Right renal cortex interstitium (tissue), 3 donors: ENCODE results near the gene FAM120B. TPM values are rescaled to one million over a fixed set of nuclear protein-coding genes. Genes with fewer than 3 reads are reported as not detected.

Experiments used
- DNase-seq, 3 donors: peaks; one replicate each; pipeline ENCODE4 v3.0.0-alpha.2; 2013; ENCODE audit warnings: low read depth in 3 of 3, low spot score in 2 of 3
- polyA plus RNA-seq, 3 donors: library from polyadenylated mRNA; unstranded; fragments of 120-200 nt; gene quantifications; one replicate each; pipeline ENCODE4 v1.2.1, GENCODE V29; 2013; ENCODE audit not compliant: insufficient read length in 3 of 3

The FAM120B gene
- polyA plus RNA-seq, 3 donors = 35.6 to 38.5 (median 37.9) TPM

GRCh38 chr6:170438402-170438753 lies 131.8 kb downstream of the FAM120B start:
- DNase-seq = peak; percentile 80 to 93 (median 83)

DNA sequence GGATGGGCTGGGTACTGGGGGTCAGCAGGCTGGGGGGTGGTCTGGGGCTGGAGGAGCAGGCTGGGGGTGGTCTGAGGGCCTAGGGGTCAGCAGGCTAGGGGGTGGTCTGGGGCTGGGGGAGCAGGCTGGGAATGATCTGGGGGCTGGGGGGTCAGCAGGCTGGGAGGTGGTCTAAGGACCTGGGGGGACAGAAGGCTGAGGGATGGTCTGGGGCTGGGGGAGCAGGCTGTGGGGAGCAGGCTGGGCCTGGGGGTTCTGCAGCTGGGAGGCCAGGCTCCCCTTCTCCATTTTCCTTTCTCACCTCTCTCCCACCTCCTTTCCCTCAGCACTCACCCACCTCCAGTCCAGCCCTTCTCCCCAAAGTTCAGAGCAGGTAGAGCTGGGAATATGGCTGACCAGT lies 132.3 kb downstream of the FAM120B start:
- no peak for DNase-seq

DNA sequence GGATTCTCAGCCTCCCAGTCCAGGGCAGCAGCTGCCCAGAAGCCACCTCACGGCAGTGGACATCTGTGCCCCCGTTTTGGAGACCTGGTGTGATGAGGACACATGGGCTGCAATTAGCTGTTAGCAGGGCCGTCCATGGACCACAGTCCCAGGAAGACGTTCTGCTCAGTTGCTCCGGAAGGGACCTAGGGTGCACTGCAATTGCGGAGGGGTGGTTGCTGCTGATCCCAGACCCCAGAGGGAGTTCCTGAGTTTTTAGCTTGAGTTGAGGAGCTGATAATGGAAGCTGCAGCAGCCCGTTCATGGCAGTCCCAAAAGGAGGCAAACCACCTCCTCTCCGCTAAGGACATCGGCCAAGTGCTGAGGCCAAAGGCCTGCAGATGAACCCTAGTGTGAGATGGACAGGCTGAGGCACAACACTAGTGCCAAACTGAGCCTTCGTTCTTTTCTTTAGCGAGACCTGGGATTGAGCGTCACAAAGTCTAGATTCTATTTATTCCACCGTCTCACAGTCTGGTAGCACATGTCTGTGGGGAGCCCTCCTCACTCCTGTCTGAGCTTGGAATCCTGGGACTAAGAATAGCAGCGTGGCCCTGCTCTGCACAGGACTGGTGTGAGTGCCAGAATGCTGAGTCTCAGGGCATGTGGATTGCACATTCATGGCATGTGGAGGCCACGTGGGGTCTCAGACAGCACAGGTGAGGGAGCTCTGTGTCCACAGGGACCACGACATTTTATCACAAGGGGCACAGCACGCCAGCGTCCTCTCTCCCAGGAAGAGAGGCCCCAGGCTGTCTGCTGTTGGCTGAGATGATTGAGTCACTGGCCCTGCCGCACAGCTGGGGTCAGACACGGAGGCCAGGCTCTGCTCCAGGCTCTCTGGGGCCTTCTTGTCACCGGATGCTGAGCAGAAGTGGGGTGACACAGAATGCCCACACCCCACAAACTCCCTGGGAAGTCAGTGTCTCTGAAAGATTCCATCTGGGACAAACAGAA lies 133.1 kb downstream of the FAM120B start:
- DNase-seq = no peak

GRCh38 chr6:170440437-170440836 lies 133.9 kb downstream of the FAM120B start:
- no peak for DNase-seq

GRCh38 chr6:170441316-170441715 lies 134.8 kb downstream of the FAM120B start:
- DNase-seq = no peak

- DNase-seq = no peak
Observed at GRCh38 chr6:170442596-170442995, 136.0 kb downstream of the FAM120B start.

DNA sequence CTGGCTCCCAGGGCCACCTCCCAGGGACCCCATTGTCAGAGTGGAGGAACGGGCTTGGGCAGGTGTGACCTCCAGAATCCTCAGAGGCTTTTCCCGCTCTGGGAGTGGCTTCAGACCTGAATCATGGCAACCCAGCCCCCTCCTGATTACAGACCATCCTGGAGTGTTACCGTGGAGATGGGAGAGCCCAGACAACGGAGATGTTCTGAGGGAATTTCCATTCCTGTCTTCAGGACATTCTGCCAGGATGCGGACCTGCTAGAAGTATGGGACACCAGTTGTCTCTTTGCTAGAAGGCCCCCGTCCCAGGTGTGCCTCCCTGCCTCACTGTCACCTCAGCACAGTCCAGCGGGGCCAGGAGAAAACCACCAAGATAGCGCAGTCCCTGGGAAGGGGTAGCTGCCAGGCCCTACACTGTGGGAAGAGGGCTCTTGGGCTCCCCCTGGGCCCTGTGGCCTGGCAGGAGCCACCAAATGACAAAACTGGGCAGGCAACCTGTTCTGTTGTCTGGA lies 136.6 kb downstream of the FAM120B start:
- no peak for DNase-seq

DNA sequence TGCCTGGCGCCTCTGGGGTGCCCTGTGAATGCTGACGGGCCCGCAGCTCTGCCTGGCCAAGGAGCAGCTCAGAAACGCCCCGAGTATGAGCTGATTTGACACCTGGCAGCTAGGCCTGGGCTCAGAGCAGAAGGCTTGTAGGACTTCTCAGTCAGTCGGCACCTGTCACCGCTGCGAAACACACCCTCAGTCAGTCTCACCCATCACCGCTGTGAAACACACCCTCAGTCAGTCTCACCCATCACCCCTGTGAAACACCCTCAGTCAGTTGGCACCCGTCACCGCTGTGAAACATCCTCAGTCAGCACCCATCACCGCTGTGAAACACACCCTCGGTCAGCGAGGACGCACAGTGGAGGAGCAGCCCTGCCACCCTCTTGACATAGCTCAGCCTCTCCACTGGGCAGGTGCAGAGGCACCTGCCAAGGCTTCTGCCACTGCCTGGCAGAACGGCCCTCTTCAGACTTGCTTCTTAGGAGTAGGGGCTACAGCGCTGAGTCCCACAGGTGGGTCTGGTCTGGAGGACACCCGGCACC lies 137.6 kb downstream of the FAM120B start:
- no peak for DNase-seq

DNA sequence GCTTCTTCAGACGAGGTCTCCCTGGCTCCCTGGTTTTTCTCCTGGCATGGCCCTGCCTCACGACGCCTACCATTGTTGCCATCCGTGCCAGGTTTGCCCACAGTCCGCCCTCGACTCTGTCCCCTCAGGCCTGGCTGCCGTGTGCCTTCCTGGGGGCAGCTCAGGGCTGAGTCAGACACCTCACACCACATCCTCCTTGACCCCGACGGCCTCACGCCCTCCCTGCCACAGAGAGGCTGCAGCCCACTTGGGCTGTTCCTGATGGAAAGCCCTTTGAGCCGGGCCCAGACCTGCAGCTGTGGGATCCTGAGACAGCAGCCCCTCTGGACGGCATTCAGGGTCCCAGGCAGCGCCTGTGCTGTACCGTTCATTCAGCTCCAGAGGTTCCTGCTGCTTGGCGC lies 138.3 kb downstream of the FAM120B start:
- no peak for DNase-seq

- no peak for DNase-seq
Observed at GRCh38 chr6:170445487-170445886, 138.9 kb downstream of the FAM120B start.

DNA sequence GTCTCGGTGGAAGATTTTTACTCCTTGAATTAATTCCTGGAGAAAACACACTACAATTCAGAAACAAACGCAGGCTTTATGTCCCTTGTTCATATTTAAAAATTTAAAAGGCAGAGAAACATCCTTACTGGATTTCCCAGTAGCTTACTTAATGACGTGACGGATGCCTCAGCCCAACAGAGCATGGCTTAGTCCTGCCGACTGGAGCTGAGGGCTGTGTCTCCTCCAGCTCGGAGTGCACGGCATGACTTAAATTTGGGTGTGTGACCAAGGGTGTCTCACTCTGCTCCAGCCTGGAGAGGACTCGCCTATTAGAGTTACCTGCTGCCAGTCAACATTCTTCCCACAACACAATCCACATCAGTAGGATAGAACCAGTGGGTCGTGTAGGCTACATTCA lies 139.4 kb downstream of the FAM120B start:
- DNase-seq = no peak

DNA sequence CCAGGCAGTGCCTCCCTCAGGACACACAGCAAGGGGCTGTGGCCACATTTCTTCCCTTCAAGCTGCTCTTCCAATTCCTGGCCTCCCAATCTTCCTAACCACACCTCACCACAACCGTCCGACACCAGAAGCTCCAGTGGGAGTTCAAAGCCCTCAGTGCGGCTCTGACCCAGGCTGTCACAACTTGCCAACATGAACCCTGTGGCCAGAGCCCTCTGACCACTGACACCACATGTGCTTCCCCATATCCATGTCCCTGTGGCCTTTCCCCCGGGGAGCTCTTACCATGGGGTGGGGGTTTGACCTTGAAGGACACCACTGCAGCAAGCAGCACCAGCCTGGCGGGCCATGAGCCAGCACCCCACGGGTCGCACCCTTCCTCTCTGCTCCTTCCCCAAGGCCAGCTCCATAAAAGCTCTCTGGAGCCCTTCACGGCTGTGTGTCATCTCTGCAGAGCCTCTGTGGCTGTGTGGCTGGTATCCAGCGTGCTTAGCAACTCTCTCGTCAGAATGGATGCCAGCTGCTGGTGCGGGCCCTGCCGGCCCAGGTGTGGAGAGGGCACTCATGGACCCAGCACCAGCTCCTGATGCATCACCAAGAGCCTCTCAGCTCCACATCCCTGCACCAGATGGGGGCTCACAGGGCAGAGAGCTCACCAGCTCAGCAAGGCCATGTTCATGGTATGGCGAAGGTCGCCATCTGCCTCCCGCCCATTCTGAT lies 140.4 kb downstream of the FAM120B start:
- DNase-seq = no peak

- no peak for DNase-seq
Observed at GRCh38 chr6:170447561-170447930, 141.0 kb downstream of the FAM120B start.

DNA sequence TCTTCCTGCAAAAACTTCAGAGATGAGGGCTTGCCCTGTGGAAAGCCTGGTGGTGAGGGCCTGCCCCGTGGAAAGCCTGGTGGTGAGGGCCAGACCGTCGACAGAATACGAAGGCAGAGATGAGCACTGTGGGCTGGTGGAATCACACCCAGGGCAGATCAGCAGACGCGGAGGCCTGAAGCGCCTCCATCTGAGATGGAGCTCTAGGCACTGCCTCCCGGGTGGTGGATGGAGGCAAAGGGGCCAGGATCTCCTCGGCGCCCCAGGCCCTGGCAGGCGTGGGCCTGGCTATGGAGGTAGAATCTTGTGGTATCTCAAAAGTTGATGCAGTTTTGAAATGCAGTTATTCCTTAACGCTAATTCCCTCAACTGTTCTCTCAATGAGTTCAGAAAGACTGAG lies 141.8 kb downstream of the FAM120B start:
- DNase-seq = no peak

DNA sequence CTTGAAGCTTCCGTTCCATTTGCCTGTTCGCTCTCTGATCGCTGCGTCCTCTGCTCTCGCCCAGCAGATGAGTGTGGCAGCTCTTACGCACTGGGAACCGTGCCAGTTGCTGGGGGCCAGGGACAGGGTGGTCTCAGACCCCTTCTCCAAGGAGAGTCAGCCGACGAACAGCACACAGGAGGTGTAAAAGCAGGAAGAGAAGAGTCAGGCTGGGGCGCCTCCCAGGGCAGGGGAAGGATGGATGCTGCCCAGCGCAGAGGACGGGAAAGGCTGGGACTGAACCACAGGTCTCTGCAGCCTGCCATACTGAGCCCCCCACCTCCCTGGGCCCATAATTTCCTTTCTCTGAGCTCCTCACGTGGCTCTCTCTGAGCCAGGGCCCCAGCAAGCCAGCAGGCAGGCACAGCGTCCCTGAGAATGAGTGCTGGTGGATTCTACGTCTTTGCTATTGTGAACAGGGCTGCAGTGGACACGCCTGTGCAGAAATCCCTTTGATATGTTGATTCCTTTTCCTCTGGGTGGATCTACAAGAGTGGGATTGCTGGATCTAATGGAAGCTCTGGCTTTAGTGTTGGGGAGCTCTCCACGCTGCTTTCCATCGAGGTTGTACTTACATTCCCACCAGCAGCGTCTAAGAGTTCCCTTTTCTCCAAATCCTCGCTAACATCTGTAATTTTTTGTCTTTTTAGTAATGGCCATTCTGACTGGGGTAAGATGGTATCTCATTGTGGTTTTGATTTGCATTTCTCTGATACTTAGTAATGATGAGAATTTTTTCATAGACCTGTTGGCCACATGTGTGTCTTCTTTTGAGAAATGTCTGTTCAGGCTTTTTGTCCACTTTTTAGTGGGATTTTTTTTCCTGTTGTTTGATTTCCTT lies 142.4 kb downstream of the FAM120B start:
- no peak for DNase-seq

DNA sequence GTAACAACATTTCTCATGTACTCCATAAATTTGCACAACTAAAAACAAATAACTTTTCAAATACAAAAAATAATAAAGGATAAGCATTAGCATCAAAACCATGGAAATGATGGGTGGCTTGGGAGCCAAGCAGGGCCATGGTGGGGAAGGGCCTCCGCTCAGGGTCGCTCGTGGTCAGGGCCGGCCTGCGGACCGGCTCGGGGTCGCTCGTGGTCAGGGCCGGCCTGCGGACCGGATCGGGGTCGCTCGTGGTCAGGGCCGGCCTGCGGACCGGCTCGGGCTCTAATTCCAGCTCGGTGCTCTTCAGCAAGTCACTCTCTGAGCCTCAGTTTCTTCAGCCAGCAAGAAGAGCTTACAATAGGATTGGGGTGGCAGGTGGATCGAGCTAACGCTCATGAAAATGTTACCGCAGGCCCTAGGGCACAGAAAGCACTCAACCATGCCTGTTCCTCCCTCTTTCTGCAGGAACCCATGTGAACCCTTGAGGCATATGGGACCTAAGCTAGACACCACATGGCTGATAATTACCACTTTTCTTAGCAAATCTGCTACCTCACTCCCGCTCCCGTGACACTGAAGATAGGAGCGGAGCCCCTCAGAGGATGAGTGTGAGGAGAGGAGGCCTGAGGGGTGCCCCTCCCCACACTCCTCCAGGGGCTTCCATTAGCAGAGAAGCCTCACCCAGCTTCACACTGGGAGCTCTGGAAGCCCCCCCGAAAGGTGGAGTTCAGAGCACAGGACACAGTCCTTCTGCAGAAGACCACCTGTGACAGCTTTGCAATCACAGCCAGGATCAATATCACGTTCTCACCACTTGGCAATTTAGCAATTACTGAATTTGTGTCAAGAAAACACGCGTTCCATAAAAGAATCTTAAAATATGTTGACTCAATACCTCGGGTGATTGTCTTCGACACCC lies 143.5 kb downstream of the FAM120B start:
- no peak for DNase-seq

- no peak for DNase-seq
Observed at GRCh38 chr6:170450916-170451761, 144.6 kb downstream of the FAM120B start.
